ENCODE measurements around the gene ACSM5.
"Not testable (repeated sequence)": the region's sequence is repeated elsewhere in the genome, so short reads cannot be mapped to it uniquely, and the experiment has no call there.

The ACSM5 gene

DNA sequence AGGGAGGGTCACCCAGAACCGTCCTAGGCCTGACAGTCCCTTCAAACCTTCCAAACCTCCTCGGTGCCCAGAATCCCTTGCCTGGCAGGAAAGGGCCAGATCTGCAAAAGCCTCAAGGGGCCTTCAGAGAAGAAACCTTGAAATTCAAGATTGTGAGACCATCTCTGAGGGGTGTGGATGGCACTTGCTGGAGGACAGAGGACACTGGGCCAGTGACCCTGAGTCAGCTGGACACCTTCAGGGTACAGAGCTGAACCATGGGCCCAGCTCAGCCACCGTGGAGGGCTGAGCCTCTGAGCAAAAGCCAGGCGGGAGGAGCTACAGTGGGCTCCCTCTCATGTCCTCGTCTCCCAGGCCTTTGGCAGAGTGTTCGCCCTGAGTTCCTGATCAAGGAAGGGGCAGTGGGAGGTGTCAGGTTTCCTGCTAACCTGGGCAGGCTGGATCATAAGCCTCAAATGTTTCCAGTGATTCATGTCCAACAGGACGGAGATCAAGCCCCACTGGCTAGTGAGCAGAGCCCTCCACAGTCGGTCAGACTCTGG, 7.8 kb upstream of the ACSM5 start:
- H3K4me3 ChIP-seq (ENCODE audit: low read length) = no peak overlapping the region
- H3K36me3 ChIP-seq (ENCODE audit: insufficient read depth, low read length) = no peaks in the 10 kb centered on the region
- H3K27me3 ChIP-seq (ENCODE audit: control insufficient read depth, insufficient read depth, low read length) = no peaks in the 10 kb centered on the region
- no peak overlapping the region for H3K9ac ChIP-seq (ENCODE audit: low read depth, low read length)
- H3K9me3 ChIP-seq (replicated peaks; ENCODE audit: low read length) = no peaks in the 10 kb centered on the region
- H3K4me1 ChIP-seq (ENCODE audit: control insufficient read depth, insufficient read depth, low read length) = no peaks in the 10 kb centered on the region
- no peak overlapping the region for H3K4me2 ChIP-seq (ENCODE audit: low read length)

DNA sequence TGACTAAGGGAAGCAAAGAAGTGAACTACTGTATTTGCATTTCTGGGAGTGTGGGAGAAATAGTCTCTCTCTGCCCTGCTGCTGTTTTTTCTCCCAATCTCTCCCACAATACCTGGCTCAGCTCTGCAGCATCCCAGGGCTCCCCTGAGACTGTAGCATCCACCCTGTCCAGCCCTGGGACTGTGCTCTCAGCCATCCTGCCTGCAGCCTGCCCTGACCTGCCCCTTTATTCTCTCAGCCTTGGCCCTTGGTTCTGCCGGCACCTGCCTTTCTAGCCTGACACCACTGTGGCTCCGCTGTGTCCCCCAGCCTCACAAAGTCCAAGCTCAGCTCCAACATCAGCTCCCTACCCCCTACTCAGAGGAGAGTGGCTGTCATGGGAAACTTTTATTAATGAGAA, 6.7 kb upstream of the ACSM5 start:
- H3K9me3 ChIP-seq (replicated peaks; ENCODE audit: low read length) = no peaks in the 10 kb centered on the region
- H3K4me3 ChIP-seq (ENCODE audit: low read length) = no peak overlapping the region
- H3K4me1 ChIP-seq (ENCODE audit: control insufficient read depth, insufficient read depth, low read length) = no peaks in the 10 kb centered on the region
- H3K36me3 ChIP-seq (ENCODE audit: insufficient read depth, low read length) = no peaks in the 10 kb centered on the region
- H3K9ac ChIP-seq (ENCODE audit: low read depth, low read length) = no peak overlapping the region
- H3K4me2 ChIP-seq (ENCODE audit: low read length) = no peak overlapping the region
- no peaks in the 10 kb centered on the region for H3K27me3 ChIP-seq (ENCODE audit: control insufficient read depth, insufficient read depth, low read length)

DNA sequence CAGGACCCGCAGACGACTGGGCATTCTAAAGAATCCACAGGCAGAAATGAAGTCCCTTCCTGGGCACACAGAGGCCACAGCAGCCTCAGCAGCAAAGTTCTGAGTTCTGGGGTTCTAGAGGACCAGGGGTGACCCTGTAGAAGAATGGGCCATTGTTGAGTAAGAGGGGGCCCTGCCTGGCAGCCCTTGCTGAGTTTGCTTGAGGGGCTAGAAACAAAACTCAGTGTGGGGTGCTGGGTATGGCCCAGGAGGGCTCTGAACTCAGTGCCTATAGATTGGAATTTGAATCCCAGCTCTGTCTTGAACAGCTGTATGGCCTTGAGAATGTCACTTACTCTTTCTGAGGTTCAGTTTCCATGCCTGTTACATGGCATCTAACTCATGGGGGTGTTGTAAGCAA, 4.7 kb upstream of the ACSM5 start, which contains the start of gene PDILT:
TSS of gene PDILT (minus strand) at position 101 of the 400 bp plus-strand sequence. CDS start 5,437 bp downstream, outside the sequence.
- H3K4me1 ChIP-seq (ENCODE audit: control insufficient read depth, insufficient read depth, low read length) = peaks cover 6% of the 10 kb centered on the region
- no peak within 1 kb of the TSS for H3K9ac ChIP-seq (ENCODE audit: low read depth, low read length)
- no peak within 1 kb of the TSS for H3K4me2 ChIP-seq (ENCODE audit: low read length)
- no peak within 1 kb of the TSS for H3K4me3 ChIP-seq (ENCODE audit: low read length)
- H3K9me3 ChIP-seq (replicated peaks; ENCODE audit: low read length) = no peaks in the 10 kb centered on the region
- no peaks in the 10 kb centered on the region for H3K36me3 ChIP-seq (ENCODE audit: insufficient read depth, low read length)
- no peaks in the 10 kb centered on the region for H3K27me3 ChIP-seq (ENCODE audit: control insufficient read depth, insufficient read depth, low read length)

DNA sequence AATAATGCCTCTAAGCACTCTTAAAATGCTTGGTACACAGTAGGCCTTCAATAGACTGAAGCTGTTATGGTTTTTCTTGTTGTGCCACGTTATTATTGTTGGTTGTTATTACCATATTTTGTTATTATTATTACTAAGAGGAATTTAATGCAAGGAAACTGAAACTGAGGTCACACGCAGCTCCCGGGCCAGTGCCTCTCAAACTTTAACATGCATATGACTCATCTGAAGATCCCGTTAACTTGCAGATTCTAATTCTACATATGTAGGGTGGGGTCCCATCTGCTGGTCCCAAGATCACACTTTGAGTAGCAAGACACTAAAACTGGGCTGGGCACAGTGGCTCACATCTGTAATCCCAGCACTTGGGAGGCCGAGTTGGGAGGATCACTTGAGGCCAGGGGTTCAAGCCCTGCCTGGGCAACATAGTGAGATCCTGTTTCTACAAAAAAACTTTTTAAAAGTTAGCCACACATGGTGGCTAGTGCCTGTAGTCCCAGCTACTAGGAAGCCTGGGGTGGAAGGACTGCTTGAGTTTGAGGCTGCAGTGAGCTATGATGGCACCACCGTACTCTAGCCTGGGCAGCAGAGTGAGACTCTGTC, 888 bp downstream of the ACSM5 start:
- H3K4me3 ChIP-seq (ENCODE audit: low read length) = peak overlapping the region; percentile 35

DNA sequence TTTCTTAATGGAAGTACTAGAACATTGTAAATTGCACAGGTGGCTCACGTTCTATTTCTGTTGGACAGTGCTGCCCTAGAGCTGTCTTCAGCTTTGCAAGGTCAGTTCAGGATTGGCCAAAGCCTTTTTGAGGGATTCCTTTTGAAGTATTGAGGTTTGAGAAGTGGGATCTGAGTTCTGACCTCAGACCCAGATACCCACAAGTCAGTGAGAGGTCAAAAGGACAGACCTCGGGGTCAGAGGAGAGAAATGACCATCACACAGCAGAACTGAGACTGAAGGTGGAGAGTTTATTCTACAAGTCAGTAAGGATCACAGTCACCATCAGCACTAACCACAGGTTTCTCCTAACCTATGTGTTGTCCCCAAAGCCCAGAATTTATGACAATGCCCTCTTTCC, 1.7 kb downstream of the ACSM5 start:
- H3K9ac ChIP-seq (ENCODE audit: low read depth, low read length) = no peak overlapping the region
- no peak overlapping the region for H3K4me3 ChIP-seq (ENCODE audit: low read length)
- peaks cover 25% of the 10 kb centered on the region for H3K4me1 ChIP-seq (ENCODE audit: control insufficient read depth, insufficient read depth, low read length)
- H3K36me3 ChIP-seq (ENCODE audit: insufficient read depth, low read length) = no peaks in the 10 kb centered on the region
- no peak overlapping the region for H3K4me2 ChIP-seq (ENCODE audit: low read length)
- no peaks in the 10 kb centered on the region for H3K9me3 ChIP-seq (replicated peaks; ENCODE audit: low read length)
- H3K27me3 ChIP-seq (ENCODE audit: control insufficient read depth, insufficient read depth, low read length) = no peaks in the 10 kb centered on the region

More for the DNA sequence above, 888 bp downstream of the ACSM5 start:
- peaks cover 19% of the 10 kb centered on the region for H3K4me1 ChIP-seq (ENCODE audit: control insufficient read depth, insufficient read depth, low read length)
- no peaks in the 10 kb centered on the region for H3K9me3 ChIP-seq (replicated peaks; ENCODE audit: low read length)
- H3K9ac ChIP-seq (ENCODE audit: low read depth, low read length) = peak overlapping the region; percentile 63
- no peaks in the 10 kb centered on the region for H3K36me3 ChIP-seq (ENCODE audit: insufficient read depth, low read length)
- H3K27me3 ChIP-seq (ENCODE audit: control insufficient read depth, insufficient read depth, low read length) = no peaks in the 10 kb centered on the region
- peak overlapping the region; percentile 34 for H3K4me2 ChIP-seq (ENCODE audit: low read length)

DNA sequence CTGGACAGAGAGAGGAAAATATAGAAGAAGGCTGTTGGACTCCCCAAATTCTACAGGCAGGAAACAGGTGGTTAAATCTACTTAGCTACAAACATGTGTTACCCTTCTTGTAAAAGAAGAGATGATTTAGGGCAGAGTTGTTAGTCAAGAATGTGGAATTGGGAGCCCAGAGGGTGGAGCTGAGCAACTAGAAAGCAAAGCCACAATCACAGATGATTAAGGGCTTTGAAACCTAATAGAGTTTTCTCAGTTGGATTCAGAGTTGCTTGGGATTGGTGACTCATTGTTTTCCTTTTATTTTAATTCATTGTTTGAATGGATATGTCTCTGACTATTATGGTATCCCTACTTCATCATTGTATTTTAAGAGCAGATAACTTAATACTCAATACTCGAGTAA, 6.2 kb downstream of the ACSM5 start:
- Histone ChIP-seq H3K9me3 (replicated peaks; ENCODE audit: low read length) (no peaks in the 10 kb centered on the region), H3K4me1 (ENCODE audit: control insufficient read depth, insufficient read depth, low read length) (peaks cover 26% of the 10 kb centered on the region), H3K36me3 (ENCODE audit: insufficient read depth, low read length) (no peaks in the 10 kb centered on the region), H3K27me3 (ENCODE audit: control insufficient read depth, insufficient read depth, low read length) (no peaks in the 10 kb centered on the region), H3K4me2 (ENCODE audit: low read length) (no peak overlapping the region), H3K9ac (ENCODE audit: low read depth, low read length) (no peak overlapping the region), H3K4me3 (ENCODE audit: low read length) (no peak overlapping the region)

DNA sequence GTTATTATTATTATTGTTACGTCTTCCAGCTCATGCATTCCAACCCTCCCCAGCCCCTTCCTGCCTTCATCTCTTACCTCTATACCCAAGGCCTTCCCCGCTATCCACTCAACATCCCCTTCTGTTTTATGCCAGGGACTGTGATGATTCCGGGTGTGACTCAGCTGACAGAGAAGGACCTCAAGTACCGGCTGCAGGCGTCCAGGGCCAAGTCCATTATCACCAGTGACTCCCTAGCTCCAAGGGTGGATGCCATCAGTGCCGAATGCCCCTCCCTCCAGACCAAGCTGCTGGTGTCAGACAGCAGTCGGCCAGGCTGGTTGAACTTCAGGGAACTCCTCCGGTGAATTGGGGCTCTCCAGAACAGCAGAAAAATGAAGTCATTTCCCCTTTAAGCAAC, 9.8 kb downstream of the ACSM5 start:
- H3K4me2 ChIP-seq (ENCODE audit: low read length); H3K4me3 ChIP-seq (ENCODE audit: low read length); H3K36me3 ChIP-seq (ENCODE audit: insufficient read depth, low read length); H3K27me3 ChIP-seq (ENCODE audit: control insufficient read depth, insufficient read depth, low read length); H3K9me3 ChIP-seq (replicated peaks; ENCODE audit: low read length); H3K9ac ChIP-seq (ENCODE audit: low read depth, low read length): not testable (repeated sequence)
- peaks cover 26% of the 10 kb centered on the region for H3K4me1 ChIP-seq (ENCODE audit: control insufficient read depth, insufficient read depth, low read length)

DNA sequence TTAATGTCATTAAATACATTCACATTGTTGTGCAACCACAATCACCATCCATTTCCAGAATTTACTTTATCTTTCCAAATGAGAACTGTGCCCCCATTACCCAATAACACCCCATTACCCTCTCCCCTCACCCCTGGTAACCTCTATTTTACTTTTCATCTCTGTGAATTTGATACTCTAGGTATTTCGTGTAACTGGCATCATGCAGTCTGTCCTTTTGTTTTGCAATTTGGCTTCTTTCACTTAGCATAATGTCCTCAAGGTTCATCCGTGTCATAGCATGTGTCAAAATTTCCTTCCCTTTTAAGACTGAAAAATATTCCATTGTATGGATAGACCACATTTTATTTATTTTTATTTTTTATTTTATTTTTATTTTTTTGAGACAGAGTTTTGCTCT, 12.4 kb downstream of the ACSM5 start:
- H3K4me2 ChIP-seq (ENCODE audit: low read length); H3K4me1 ChIP-seq (ENCODE audit: control insufficient read depth, insufficient read depth, low read length); H3K4me3 ChIP-seq (ENCODE audit: low read length); H3K36me3 ChIP-seq (ENCODE audit: insufficient read depth, low read length); H3K9me3 ChIP-seq (replicated peaks; ENCODE audit: low read length); H3K27me3 ChIP-seq (ENCODE audit: control insufficient read depth, insufficient read depth, low read length); H3K9ac ChIP-seq (ENCODE audit: low read depth, low read length): not testable (repeated sequence)

DNA sequence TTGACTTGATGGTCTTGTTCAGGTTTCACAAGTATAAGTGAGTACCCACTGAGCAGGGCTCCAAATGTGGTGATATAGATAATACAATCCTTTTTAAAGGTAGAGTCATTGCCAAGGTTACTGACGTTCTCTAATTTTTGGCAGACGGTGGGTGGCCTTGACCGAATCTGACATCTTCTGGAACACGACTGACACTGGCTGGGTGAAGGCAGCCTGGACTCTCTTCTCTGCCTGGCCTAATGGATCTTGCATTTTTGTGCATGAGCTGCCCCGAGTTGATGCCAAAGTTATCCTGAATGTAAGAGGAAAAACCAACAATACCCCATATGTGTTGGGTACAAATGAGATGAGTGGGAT, 14.4 kb downstream of the ACSM5 start:
- not testable (repeated sequence) for H3K36me3 ChIP-seq (ENCODE audit: insufficient read depth, low read length); H3K4me1 ChIP-seq (ENCODE audit: control insufficient read depth, insufficient read depth, low read length); H3K4me3 ChIP-seq (ENCODE audit: low read length); H3K9ac ChIP-seq (ENCODE audit: low read depth, low read length); H3K27me3 ChIP-seq (ENCODE audit: control insufficient read depth, insufficient read depth, low read length); H3K9me3 ChIP-seq (replicated peaks; ENCODE audit: low read length); H3K4me2 ChIP-seq (ENCODE audit: low read length)

DNA sequence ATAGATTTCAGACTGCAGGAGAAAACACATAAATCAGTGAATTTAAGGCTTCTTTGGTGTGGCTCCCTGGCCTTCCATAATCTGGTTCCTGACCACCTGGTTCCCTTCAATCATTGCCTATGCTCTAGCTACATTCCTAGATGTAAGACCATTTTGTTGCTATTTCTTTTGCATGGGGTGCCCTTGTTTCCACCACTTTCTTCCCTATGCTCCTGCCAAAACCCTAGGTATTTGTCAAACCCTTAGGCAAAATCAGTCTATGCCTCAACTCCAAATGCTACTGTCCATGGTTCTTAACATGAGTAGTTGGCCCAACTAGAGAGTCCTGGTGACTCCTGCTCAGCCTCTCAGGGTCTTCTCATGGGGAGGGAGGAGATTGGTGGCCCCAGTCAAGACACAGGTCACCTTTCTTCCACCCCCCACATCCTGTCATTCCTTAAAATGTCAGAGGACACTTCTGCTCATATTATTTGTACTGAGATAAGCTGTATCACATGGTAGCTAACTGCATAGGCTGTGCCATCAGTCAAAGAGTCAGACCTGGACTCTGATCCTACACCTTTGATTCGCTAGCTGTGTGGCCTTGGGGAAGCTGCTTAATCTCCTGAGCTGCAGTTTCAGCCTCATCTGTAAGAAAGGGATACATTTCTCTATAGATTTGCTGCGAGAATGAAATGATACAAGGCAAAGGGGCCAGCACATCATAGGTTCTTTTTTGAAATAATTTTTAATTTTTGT, 15.0 kb downstream of the ACSM5 start:
- no peak overlapping the region for H3K4me2 ChIP-seq (ENCODE audit: low read length)
- no peaks in the 10 kb centered on the region for H3K9me3 ChIP-seq (replicated peaks; ENCODE audit: low read length)
- peaks cover 1% of the 10 kb centered on the region for H3K4me1 ChIP-seq (ENCODE audit: control insufficient read depth, insufficient read depth, low read length)
- no peaks in the 10 kb centered on the region for H3K36me3 ChIP-seq (ENCODE audit: insufficient read depth, low read length)
- H3K27me3 ChIP-seq (ENCODE audit: control insufficient read depth, insufficient read depth, low read length) = no peaks in the 10 kb centered on the region
- H3K4me3 ChIP-seq (ENCODE audit: low read length) = no peak overlapping the region
- H3K9ac ChIP-seq (ENCODE audit: low read depth, low read length) = no peak overlapping the region

DNA sequence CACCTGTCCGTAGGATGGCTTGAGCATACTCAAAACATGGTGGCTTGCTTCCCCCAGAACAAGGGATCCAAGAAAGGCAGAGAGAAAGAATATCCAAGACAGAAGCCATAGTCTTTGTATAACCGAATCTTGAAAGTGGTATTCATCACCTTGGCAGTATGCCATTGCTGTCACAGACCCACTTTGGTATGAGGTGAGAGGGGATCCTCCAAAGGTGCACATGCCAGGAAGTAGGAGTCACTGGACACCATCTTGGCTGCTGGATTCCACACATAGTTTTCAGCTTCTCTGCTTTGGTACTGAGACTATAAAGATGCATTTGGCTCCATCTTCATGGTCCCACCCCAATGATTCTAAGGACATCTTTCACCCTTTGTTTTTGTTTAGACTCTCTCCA, 18.1 kb downstream of the ACSM5 start:
- H3K36me3 ChIP-seq (ENCODE audit: insufficient read depth, low read length); H3K4me2 ChIP-seq (ENCODE audit: low read length); H3K4me1 ChIP-seq (ENCODE audit: control insufficient read depth, insufficient read depth, low read length); H3K27me3 ChIP-seq (ENCODE audit: control insufficient read depth, insufficient read depth, low read length); H3K9me3 ChIP-seq (replicated peaks; ENCODE audit: low read length); H3K4me3 ChIP-seq (ENCODE audit: low read length); H3K9ac ChIP-seq (ENCODE audit: low read depth, low read length): not testable (repeated sequence)

DNA sequence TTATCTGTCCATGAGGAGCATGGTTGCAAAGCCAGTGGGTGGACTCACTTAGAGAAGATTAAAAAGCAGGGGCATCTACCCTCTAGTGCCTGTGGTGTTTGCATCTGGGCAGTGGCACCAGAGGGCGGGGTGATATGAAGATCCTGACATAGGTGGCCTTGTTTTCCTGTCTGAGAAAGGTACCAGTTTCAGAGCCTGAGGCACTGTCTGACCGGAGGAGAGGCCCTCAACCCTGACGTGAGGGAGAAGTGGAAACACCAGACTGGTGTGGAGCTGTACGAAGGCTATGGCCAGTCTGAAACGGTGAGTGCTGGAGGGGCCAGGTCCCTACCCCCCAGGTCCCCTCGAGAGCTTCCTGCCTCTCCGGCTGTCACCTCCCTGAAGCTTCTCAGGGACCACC, 20.2 kb downstream of the ACSM5 start:
- not testable (repeated sequence) for H3K4me2 ChIP-seq (ENCODE audit: low read length); H3K27me3 ChIP-seq (ENCODE audit: control insufficient read depth, insufficient read depth, low read length); H3K4me1 ChIP-seq (ENCODE audit: control insufficient read depth, insufficient read depth, low read length); H3K36me3 ChIP-seq (ENCODE audit: insufficient read depth, low read length); H3K4me3 ChIP-seq (ENCODE audit: low read length); H3K9me3 ChIP-seq (replicated peaks; ENCODE audit: low read length); H3K9ac ChIP-seq (ENCODE audit: low read depth, low read length)

Measured in skeletal muscle satellite cell (primary cell).